NCI-H2107 treated with DMSO at 0.1 percent for 48 hours (cell line): Measurements from ENCODE around the gene ELFN1.

Source experiments
- DNase-seq: peaks from one replicate; lab custom pipeline; 2025; ENCODE audit not compliant: unreplicated experiment; lab: John Stamatoyannopoulos, UW

ELFN1 gene

GRCh38 chr7:1641661-1642260 is 28.3 kb upstream of the ELFN1 start:
- no peak for DNase-seq

DNA sequence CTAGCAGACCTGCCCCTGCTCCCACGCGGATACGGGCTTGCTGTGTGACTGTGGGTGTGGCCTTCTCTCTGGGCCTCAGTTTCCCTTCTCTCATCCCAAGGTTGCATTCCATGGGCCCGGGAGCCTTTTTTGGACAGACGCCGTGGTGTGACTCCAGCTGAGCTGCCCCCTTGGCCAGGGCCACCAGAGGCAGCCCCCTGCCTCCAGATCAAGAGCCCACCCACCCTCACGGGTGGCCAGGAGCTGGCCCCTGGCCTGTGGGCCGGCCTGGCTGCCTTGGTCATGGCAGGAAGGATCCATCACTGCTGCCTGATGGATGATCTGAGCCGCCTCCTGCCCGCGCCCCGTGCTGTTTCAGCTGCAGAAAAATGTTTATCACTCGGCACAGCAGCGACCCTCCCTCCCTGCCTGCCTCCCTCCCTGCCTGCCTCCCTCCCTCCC is 27.8 kb upstream of the ELFN1 start:
- no peak for DNase-seq

DNA sequence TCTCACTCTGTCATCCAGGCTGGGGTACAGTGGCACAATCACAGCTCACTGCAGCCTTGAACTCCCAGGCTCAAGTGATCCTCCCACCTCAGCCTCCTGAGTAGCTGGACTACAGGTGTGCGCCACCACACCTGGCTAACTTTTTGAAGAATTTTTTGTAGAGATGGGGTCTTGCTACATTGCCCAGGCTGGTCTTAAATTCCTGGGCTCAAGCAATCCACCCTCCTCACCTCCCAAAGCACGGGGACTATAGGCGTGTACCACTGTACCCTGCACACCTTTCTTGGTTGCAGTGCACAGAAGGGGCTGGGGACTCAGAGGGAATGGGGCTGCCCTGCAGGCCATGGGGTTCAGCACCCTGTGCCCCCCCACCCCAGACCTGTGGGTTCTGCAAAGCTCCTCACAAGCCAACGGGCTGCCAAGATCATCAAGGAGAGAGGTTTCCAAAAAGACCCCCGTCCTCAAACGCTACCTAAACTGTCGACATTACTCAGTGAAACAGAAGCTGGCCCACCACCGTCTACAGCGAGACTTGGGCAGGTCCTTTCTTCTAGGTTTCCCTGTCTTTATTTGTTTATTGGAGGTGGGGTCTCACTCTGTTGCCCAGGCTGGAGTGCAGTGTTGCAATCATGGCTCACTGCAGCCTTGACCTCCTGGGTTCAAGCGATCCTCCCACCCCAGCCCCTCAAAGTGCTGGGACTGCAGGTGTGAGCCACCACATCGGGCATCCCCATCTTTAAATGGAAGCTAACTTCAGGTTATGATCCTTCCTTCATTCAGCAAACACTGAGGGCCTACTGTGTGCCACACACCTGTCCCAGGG is 26.6 kb upstream of the ELFN1 start:
- no peak for DNase-seq

- no peak for DNase-seq
Measured at GRCh38 chr7:1644341-1645070, 25.6 kb upstream of the ELFN1 start.

DNA sequence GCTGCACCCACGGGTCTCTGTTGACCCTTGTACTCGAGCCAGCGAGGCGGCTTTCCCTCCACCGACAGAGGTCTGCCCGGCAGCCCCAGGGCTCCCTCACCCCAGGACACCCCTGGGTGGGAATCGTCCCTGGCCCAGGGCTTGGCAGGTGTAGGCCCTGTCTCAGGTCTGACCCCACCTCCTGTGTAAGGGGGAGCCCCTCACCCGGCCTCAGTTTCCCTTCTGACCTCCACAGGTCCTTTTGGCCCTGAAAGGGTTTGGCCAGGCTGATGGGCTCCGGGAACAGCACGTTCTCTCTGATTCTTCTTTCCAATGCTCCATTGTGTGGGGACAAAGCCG is 25.0 kb upstream of the ELFN1 start:
- DNase-seq = no peak

GRCh38 chr7:1645476-1645875 is 24.6 kb upstream of the ELFN1 start:
- no peak for DNase-seq

DNA sequence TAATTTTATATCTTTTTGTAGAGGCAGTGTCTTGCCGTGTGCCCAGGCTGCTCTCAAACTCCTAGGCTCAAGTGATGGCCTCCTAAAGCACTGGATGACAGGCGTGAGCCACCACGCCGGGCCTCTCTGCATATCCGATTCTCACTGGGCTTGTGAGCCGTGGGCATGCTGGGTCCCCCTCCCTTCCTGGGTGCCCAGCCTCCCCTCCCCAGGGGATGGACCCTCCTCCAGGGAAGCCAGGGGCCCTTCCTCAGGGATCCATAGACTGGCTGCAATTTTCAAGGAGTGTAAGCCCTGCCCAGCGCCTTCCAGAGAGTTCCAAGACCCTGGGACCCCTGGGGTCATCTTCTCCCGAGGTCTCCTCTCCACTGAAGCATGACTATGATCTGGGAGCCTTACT is 23.7 kb upstream of the ELFN1 start:
- DNase-seq = no peak

GRCh38 chr7:1646957-1647891 is 22.9 kb upstream of the ELFN1 start:
- DNase-seq = peak; percentile 86

DNA sequence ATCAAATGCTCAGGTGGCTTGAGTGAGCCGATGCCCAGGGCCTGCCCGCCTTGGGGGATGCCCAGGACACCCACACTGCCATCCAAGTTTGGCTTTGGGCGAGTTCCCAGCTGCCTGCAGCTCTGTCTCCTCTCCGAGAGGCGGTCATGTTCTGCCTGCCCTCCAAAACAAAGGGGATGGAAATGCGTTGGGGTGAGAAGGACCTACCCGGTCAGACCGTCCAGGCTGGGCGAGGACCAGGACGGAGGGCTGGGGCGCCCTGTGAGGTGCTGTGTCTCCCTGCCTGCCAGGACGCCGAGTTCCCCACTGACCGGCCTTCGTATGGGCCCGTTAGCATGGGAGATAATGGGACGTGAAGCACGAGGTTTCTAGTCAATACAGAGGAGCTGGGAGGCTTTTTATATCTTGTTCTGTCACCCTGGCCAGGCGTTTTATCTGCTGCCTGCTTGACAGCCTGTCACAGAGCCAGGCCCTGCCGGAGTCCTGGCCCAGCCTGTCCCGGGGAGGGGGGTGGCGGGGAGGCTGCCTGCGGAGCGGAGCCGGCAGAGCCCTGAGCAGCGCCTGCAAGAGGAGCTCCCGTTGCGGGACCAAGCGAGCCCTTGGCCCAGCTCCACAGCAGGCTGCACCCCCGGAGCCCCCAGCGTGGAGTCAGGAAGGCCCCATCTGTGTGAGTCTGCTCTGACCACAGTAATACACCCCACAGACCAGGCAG is 22.0 kb upstream of the ELFN1 start:
- peak; percentile 10 for DNase-seq

GRCh38 chr7:1649751-1650326 is 20.2 kb upstream of the ELFN1 start:
- no peak for DNase-seq

- no peak for DNase-seq
Measured at GRCh38 chr7:1650363-1651030, 19.6 kb upstream of the ELFN1 start.

DNA sequence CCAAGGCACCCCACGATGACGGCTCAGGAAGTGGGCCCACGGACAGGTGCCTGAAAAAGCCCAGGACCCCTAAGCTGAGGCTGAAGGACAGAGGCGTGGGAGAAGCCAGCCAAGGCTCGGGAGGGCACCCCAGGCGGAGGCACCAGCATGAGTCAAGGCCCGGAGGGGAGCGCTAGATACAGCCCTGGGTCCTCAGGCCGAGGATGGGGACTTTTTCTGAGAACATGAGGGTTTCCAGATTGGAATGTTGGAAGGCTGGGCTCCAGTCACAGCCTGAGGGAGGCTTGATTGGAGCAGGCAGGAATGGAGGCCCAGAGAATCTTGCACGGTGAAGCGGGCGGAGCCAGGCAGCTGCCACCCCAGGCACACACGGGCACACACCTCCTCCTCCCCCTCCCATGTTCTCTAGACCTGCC is 19.0 kb upstream of the ELFN1 start:
- no peak for DNase-seq

DNA sequence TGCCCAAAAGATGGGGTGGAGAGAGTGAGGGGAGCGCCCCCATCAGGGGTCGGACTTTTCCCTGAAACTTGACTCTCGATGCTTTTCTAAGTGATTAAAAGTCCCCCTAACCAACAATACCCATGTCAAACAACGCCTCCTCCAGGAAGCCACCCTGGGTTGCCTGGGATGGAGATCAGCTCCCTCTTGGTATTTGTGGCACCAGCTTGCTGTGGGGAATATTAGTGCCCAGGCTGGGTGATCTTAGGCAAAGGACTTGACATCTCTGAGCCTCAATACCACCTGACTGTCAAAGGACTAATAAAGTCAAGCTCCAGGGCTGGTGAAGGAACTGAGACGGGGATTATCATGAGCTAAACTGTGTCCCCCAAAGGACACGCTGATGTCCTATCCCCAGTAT is 18.2 kb upstream of the ELFN1 start:
- DNase-seq = no peak

GRCh38 chr7:1653500-1653899 is 16.6 kb upstream of the ELFN1 start:
- DNase-seq = no peak

- no peak for DNase-seq
Measured at GRCh38 chr7:1654111-1654510, 16.0 kb upstream of the ELFN1 start.

DNA sequence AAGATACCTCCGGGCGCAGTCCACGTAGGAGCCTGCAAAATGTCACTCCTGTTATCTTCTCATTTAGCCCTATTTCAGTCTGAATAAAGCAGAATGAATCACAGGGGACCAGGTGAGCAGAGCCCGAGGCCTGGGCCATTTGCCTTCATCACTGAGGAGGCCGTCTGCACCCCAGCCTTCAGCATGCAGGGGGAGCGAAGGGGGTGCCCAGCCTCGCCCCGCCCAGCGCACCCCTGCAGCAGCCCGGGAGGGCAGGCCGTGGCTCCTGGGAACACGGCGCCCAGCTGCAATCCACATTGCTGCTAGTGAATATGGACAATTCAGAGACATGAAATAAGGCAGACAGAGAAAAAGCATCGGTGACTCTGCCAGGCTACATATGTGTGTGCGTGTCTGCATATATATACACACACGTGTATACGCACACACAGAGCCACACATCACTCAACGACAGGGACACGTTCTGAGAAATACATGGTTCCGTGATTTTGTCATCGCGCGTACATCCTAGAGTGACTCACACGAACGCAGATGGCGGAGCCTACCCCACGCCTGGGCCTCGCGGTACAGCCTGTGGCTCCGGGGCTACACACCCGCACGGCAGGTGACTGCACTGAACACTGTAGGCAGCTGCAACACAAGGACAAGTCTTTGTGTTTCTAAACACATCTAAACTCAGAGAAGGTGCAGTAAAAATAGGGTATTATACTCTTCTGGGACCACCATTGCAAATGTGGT is 15.2 kb upstream of the ELFN1 start:
- DNase-seq = no peak

DNA sequence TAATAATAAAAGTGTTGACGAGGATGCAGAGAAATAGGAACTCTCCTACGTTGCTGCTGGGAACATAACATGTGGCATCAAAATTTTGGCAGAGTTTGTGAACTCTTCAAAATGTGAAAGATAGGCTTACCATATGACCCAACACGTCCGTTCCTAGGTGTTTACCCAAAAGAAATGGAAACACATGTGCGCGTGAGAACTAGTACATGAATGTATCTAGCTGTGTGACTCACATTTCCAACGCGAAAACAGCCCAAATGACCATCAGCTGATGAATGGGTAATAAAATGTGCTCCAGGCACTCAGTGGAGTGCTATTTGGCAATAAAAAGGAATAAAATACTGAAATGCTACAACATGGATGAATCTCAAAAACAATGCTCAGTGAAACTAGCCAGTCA is 10.4 kb upstream of the ELFN1 start:
- DNase-seq = no peak

DNA sequence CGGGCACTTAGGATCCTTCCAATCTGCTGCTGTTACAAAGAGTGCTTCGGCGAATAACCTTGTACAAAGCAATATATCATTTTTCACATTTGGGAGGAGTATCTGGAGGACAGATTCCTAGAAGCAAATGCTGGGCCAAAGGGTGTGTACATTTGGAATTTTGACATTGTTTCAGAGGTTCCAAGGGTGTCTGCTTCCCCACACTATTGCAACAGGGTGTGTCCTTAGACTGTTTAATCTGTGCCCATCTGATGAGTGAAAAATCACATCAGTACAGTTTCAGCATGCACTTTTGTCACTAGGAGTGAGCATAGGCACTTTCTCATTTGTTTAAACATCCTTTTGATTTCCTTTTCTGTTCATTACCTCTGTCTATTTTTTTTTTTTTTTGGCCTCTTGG is 8.6 kb upstream of the ELFN1 start:
- DNase-seq = no peak

DNA sequence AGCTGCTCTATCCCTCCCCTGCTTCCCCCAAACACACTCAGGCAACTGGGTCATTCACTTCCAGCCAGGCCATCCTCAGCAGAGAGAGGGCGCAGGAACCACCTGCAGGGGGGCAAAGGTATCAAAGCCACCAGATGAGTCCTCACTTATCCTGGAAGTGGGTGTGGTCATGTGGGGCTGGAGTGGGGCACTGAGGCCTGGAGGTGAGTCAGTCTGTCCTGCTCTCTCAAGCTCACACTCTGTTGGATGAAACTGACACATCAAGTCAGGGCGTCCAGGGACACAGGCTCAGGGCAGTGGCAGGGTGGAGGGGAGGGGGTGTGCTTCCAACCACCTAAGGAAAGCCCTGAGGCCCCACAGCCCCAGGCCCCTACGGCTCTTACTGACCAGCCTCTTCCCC is 8.0 kb upstream of the ELFN1 start:
- no peak for DNase-seq
